HG03442 (cell line): ENCODE results near the gene STAC.

Source experiments
- ATAC-seq: cut with Tn5 transposase; IDR thresholded peaks from one replicate; pipeline ENCODE4 v1.9.1; 2021; ENCODE audit warnings: mild to moderate bottlenecking, moderate library complexity; ENCODE audit not compliant: unreplicated experiment

The STAC gene

GRCh38 chr3:36380221-36381031 lies at the start of gene STAC:
Gene STAC (plus strand): TSS chr3:36380504. CDS start chr3:36380644, 140 bp downstream.
- ATAC-seq = no peak

DNA sequence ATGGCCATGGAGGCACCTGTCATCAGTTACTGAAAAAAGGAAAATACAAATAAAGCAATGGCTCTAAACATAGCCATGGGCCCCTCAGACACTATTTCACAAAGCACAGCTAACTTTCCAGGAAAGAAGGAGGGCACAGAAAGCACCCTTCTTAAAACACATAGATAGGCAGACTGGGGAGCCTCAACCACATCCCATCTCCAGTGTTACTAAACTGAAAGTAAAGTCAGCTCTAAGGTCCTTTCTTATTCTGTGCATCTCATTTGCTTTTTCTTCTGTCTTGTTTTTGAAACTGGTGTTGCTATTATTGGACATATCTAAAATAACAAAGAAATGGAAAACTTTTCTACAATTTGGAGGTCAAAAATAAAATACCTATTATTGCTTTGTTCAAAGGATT lies 48.2 kb upstream of the STAC start:
- no peak for ATAC-seq

DNA sequence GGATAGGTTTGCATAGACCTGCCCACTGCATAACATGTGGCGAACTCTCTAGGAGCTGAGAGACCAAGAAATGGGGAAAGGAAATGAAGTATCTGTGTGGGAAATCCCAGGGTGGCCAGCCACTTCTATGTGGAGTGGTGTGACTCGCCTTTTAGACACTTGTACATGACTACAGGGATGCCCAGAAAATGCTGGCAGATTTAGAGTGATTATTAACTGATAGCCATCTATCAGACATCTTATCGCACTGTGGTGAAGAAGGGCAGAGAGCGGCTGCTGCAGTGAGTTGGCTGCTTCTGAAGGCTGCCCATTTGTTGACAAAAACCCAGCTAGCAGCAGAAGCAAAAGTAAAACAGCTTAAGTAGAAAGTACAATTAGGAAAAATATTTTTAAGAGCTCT lies 18.1 kb upstream of the STAC start:
- ATAC-seq = no peak

- ATAC-seq = no peak
These were observed 17.3 kb upstream of the STAC start for GRCh38 chr3:36362973-36363372.

DNA sequence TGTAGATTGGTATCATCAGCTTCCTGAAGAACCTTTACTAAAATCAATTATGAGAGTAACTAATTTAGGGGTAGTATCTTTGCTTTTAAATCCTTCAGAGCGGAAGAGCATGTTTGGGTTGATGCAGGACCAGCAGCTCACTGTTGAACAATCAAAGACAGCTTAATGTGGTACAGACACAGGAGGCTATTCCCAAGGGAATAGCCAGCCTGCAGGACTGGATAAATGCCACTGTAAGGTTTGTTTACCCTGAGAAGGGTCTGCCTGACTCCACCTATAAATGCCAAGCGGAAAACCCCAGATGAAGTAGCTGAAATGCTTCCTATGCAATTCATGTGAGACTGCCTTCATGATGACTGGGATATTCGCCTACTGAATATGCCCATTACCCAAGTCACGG lies 16.0 kb upstream of the STAC start:
- ATAC-seq = no peak

DNA sequence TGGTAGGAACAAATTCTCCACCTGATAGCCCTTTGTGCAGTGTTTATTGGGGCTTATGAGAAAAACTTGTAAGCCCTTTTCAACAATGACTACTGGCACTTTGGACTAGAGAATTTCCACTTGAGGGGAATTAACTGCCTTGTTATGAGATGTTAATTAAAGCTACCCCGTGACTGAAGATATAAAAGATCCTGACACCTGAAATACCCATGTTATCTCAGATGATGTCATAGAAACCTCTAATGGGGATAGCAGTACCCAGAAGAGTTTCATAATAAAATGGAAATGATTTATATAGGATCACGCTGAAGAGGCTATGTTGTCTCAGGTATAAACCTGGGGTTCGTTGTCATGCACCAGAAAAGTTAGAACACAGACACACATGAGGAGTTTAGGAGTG lies 14.5 kb upstream of the STAC start:
- ATAC-seq = no peak

GRCh38 chr3:36366308-36366707 lies 14.0 kb upstream of the STAC start:
- ATAC-seq = no peak

DNA sequence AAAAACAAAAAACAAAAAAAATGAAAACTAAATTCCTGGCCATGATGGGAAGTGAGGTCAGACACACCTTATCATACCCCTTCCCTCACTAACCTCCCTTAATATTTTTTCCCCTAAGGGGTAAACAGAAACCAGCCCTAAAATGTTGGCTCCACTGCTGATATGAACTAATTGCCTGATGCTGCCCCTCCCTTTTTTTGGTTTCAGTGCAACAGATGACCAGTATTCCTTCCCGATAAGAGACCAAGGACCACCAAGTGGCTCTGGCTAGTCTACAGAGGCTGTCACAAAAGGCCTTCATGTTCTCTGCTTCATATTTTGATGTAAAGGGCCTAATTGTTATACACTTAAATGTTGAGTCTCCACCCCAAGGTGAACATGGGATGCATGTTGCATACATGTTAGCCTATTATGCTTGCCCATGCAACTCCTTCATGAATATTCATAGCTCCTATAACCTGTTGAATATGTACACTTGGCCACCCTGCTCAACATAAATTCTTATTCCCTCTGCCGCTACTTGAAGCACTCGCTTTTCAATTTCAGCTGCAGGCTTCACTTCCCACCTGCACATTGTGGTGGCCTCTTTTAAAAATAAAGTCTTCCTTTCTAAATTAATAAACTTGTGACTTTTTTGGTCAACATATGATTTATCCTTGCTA lies 12.3 kb upstream of the STAC start:
- no peak for ATAC-seq

DNA sequence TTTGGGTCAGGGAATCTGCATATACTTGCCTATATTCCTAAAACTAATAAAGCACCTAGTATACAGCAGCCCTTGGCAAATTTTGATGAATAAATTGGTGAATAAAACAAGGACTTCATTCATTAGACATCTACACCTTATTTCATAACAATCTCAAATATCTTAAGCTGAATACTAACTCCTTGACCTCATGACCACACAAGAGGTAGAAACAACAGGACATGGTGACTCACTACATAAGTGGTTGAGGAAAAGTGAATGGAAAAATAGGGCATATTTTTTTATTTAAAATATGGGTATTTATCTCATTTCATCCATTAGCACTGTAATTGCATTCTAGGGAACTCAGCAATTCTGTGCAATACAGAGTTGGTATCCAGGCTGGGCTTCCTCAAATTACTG lies 7.8 kb upstream of the STAC start:
- no peak for ATAC-seq

- no peak for ATAC-seq
These were observed 7.2 kb upstream of the STAC start for GRCh38 chr3:36373084-36373483.

DNA sequence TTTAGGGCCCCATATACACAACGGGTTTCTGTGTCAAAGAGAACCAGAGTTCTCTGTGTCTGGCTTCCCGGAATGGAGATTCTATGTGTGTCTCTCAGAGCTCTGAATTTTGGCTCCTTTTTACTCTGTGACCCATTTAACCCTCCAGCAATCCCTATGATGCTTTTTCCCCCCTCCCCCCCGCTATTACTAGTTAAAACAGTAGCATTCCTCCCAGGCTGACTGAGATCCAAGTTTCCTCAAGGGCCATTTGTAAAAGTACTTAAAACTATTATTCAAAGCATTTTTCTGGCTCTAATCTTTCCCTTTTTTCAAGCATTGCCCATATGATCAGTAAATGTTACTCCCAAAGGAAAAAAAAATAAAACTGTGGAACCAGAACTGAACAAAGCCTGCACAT lies 6.6 kb upstream of the STAC start:
- no peak for ATAC-seq

- ATAC-seq = no peak
These were observed 458 bp upstream of the STAC start for GRCh38 chr3:36379872-36380220.

DNA sequence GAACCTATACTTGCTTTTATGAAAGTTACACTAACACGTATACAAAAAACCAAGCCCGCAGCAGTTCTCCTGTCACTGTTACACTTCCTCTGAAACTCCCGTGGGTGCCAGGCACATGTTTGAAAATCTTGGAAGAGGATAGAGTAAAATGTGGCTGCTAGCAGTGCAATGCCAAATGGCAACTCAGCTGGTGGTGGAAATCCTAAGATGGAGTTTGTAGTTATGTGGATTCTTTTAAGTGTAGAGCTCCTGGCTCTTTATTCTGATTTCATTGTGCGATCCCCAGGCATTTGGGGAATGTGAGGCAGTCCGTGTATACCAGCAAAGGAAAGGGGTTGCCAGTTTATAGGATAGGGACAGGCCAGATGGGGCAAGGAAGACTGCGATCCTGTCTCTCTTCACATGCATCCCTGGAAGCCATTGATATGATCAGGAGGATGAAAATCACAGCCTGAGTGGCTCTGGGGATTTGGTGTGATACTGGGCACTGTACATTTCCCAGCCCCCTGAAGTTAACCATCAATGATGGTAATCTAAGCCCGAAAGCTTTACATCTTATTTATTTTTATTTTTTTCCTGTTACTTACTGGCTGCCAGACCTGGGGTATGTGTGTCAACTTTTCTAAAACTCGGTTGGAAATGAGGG lies 1.1 kb downstream of the STAC start:
- ATAC-seq = no peak

DNA sequence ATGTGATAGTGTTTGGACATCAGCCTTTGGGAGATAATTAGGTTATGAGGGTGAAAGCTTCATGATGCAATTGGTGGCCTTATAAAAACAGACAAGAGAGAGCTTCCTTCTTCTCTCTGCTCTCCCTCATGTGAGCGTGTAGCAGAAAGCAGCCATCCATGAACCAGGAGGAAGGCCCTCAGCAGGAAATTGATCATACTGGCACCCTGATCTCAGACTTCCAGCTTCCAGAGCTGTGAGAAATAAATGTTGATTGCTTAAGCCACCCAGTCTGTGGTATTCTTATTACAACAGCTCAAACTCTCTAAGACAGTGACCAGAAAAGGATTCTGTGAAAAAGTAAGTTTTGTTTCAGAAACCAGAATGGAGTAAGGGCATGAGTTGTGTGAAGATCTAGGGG lies 13.3 kb downstream of the STAC start:
- no peak for ATAC-seq

- no peak for ATAC-seq
These were observed 13.9 kb downstream of the STAC start for GRCh38 chr3:36394176-36394575.

DNA sequence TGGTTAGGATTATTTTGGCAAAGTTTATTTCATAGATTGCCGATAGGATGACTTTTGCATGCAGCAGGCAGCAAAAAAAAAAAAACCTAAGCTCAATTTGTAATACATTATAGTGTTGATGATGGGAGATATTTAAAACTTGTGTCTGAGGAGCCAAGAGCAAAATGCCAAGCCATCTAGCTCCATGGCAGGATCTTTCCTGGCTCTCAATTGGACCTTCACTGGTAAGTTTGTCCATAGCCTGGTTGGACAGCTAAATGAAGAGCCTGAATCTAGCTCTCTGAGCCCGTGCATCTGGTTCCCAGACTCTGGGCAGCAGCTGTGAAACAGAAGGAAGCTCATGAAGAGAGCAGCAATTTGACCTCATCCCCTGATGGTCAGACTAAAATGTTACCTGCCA lies 17.5 kb downstream of the STAC start:
- ATAC-seq = no peak

GRCh38 chr3:36399933-36400332 lies 19.6 kb downstream of the STAC start:
- no peak for ATAC-seq

- no peak for ATAC-seq
These were observed 20.8 kb downstream of the STAC start for GRCh38 chr3:36401056-36401455.

GRCh38 chr3:36403661-36404060 lies 23.4 kb downstream of the STAC start:
- ATAC-seq = no peak

DNA sequence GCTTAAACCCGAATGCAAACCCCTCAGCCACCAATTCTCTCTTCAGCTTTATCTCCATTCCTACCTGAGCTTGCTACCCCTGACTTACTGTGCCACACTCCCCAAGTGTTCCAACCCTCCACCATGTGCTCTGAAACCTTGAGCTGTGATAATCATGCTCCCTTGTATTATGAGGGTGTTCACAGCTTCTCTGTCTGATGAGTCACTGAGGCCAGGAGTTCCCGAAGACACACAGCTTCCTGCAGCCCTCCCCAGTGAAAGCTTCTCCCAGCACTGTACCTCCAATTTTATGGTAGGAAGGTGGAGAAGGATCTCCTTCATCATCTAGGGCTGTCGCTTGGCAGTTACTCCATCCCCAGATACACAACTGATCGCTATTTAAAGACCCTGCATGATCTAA lies 24.9 kb downstream of the STAC start:
- ATAC-seq = no peak

- ATAC-seq = no peak
These were observed 27.8 kb downstream of the STAC start for GRCh38 chr3:36408146-36408545.

DNA sequence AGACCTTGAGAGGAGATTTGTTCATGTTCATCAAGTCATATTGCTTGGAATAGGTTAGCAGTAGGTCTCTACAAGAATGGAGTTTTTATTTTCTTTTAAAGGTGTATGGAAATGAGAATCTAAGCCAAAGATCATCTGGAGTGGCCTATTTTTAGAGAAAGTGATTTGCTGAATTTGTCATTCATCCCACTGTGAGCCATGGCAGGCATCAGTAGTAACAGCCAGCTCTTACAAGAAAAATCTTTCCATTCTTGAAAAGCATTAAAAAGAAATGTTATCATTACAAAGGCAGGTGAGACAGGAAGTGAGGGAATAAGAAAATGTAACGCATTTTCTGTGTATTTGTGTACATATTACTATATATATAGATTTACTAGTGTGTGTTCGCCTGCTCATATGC lies 29.6 kb downstream of the STAC start:
- ATAC-seq = no peak
